HPDE6-E6E7 (cell line): ENCODE measurements around the gene PRICKLE3.
A peak's percentile ranks its signal among the peaks of the same experiment; 100 is the strongest.

Experiments used
- DNase-seq: peaks from one replicate; pipeline ENCODE4 v3.0.0; 2011; ENCODE audit warnings: missing footprints; ENCODE audit errors: extremely low spot score

The PRICKLE3 gene

GRCh38 chrX:49208399-49208798 lies 22.2 kb upstream of the PRICKLE3 start:
- DNase-seq = no peak

- DNase-seq = no peak
Observed at GRCh38 chrX:49206543-49206942, 20.4 kb upstream of the PRICKLE3 start.

- no peak for DNase-seq
Observed at GRCh38 chrX:49205443-49205842, 19.3 kb upstream of the PRICKLE3 start.

GRCh38 chrX:49204709-49205108 lies 18.5 kb upstream of the PRICKLE3 start:
- DNase-seq = no peak

DNA sequence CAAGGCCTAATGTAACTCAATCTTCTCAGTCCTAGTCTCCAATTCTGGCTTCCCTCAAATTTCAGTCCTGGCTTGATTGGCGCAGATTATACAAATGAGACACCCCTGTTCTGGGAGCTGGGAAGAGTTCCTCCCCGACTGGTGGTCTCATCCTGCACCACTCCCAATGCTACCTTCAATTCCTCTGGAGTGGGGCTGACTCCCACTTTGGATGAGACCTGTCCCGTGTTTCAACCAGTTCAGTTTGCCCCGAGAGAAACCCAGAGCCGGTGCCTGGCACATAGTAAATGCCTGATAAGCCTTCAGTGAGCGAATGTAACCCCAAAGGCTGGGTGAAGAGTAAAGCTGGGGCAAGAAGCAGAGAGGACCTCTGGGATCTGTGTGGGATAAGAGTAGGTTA lies 17.8 kb upstream of the PRICKLE3 start:
- no peak for DNase-seq

- DNase-seq = no peak
Observed at GRCh38 chrX:49203536-49203935, 17.4 kb upstream of the PRICKLE3 start.

GRCh38 chrX:49202022-49202421 lies 15.8 kb upstream of the PRICKLE3 start:
- no peak for DNase-seq

DNA sequence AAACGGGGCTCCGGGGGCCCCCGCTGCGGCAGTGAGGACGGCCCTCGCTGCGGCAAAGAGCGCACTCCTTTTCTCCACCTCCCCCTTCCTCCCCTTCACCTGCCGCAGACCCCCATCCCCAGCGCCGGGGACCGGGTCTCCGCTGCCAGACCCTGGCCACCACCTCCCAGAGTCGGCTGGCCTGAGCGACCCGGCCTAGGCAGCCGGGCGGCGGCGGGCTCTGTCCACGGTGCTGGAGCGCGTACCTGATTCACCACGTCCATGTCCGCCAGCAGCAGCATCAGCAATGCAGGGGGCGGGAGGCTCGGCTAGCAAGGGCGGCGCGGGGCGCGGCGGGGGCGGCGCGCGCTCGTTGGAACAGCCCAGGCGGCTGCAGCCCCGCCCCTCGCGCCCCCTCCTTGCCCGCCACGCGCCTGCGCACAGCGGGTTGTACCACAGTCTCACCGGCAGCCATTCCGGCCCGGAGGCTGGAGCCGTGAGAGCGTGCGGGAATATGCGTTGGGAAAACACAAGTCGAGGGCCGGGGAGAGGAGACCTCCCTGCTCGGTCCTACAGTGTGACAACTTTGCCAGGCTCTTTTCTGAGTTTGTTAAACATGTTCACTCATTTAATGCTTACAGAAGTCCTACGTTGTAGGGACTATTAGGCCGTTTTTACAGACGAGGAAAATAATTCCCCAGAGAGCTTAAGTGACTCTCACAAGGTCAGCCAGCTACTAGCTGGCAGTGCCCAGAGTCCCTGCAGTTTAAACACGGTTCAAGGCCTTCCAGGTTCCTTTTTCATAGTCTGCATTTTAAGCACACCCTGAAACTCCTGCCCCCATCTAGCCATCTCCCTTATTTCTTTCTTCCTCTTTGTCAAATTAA lies 14.0 kb upstream of the PRICKLE3 start, which contains the start of gene SYP:
Gene SYP, minus strand, starts transcription at position 288 of the 866 bp plus-strand sequence. Its CDS starts 7 bp downstream, at position 281.
- DNase-seq = peak; percentile 67

DNA sequence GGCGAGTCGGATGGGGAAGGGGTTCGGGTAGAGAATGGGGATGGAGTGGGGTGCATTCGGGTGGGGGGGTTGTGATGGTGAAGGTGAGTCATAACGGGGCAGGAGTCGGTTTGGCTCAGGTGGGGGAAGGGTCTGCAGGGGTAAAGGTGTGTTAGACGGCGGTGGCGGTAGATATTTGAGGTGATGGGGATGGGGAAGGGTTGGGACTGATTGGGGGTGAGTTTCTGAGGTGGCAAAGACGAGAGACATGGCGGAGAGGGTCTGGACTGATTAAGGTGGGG lies 13.1 kb upstream of the PRICKLE3 start:
- DNase-seq = no peak

DNA sequence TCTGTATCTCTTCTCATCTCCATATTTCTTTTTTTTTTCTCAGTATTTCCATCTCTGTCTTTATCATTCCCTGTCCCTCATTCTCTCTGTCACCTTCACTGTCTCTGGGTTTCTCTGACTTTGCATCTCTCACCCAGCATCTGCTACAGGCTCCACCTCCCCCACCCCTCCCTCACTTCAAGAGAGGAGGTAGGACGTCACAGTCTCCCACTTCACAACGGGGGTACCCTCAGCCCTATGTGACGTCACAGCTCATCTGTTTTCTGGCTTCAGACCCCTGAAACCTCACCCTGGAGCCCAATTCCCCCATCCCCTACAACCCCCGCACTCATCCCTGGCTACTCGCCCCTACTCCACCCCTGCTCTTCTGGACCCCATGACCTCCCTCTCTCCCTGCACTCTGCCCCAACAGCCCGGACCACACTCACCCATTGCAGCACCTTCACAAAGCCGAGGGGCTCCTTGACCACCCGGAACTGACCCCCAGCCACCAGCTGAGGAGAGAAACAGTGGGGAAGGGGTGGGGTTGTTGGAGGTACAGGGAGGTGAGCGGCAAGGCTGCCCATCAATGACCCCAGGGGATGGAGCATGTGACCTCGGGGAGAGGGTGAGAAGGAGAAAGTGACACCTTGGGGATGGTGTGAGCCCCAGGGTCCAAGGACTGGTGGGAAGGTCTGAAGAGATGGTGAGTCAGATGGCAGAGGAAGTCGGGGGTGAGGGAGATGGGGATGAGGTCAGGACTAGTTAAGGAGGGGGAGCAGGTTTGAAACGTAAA lies 12.6 kb upstream of the PRICKLE3 start:
- DNase-seq = no peak

GRCh38 chrX:49197543-49198087 lies 11.4 kb upstream of the PRICKLE3 start:
- no peak for DNase-seq

DNA sequence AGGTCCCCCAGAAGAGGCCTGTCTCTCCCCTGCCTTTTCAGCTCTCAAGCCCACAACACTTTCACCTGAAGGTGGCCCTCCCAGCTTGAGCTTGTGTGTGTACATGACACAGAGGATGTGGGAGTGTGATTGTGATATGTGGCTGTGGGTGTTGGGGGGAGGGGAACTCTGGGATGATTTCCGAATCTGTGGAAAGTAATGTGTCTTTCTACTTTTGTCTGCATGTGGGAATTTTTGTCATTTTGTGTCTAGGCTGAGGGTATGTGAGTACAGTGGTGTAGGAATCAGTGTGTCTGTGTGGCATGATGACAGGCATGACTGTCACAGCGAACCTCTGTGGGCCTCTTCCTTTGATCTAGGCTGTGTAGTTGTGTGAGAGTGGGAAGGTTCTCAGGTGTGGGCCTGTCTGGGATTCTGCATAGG lies 7.4 kb upstream of the PRICKLE3 start:
- no peak for DNase-seq

- no peak for DNase-seq
Observed at GRCh38 chrX:49192722-49193328, 6.7 kb upstream of the PRICKLE3 start.

DNA sequence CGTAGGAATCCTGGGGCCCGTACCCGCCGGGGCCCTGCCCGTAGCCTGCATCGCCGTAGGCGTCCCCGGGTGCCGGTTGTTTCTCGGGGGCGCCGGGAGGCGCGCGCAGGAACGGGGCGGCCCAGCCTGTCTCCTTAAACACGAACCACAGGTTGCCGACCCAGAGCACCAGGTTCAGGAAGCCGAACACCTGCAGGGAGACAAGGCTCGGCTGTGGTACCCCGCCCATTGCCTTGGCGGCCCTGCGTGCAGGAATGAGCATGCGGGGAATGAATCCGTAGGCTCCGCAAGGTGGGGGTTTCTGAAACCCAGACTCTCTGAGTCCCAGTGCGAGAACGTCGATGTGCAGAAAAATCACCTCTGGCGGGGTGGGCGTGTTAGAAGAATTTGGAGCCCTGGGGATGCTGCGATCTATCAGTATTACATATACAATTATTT lies 5.4 kb upstream of the PRICKLE3 start:
- no peak for DNase-seq

DNA sequence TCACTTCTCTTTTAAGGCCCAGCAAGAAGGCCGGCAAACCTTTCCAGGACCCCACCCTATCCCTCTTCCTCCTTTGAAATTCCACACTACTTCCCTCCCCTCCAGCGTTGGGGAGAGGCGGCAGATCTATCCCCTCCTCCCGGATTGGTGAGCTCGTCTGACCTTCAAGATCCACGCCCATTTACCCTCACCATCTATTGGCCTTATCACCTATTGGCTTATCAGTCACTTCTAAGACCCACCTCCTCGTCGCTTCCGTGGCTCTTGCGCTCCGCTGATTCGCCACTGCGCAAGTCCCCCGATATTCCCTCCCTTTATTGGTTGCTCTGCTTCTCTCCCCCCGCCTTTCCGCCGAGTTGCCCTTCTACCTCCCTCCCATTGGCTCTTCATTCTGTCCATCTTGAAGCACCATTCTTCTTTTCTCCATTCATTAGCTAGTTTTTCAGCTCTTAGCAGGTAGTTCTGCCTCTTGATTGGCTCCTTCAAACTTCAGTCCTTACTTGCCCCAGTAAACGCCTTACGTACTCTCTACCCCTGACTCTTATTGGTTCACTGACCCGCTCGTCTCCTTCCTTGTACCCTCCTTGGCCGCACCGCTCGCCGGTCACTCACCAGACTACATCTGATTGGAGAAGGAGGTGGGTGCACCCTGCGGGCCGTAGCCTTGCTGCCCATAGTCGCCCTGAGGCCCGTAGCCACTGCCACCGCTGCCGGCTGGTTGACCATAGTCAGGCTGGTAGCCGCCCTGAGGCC lies 4.8 kb upstream of the PRICKLE3 start:
- peak; percentile 71 for DNase-seq

GRCh38 chrX:49189606-49190005 lies 3.4 kb upstream of the PRICKLE3 start:
- no peak for DNase-seq

DNA sequence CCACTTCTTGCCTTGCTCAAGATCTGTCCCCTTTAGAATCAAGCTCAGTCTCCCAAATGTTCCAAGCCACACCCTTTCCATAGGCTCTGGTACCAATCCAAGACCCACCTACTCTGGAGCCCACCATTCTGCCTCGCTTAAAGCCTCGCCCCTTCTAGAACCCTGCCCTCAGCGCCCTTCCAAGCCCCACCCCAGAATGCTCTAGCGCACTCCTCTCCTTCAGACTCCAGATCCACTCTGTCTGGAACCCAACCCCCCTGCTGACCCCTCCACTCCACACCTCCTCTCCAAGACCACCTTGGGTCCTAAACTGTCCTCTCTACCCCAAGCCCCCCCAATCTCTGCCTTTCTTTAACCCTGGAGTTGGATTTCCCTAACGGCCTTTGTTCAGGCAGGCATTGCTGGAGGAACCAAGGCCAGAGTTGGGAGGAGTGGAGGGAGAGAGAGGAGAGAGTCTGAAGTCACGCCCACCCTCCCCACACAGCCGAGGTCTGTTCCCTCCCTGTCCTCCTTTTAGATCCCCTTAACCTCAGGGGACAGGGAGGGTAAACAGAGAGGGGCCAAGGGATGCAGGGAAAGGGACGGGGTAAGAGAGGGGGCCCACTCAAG lies 2.4 kb upstream of the PRICKLE3 start:
- no peak for DNase-seq

GRCh38 chrX:49187526-49187925 lies 1.4 kb upstream of the PRICKLE3 start:
- no peak for DNase-seq

DNA sequence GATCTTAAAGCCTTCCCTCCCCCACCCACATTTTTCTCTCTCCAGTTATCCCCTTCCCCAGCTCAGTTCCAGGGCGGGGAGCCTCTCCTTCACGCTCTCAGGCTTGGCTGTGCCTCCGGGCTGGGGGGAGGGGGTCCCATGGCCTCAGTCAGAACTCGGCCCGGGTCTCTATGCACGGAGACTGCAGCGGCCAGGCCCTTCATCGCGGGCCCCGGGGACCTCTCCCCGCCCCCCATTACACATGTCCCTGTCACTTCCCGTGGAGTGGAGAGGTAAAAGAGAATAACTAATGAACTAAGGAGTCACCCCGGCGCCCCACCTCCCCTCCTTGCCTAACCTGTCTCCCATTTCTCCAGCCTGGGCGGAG lies 838 bp upstream of the PRICKLE3 start:
- no peak for DNase-seq

DNA sequence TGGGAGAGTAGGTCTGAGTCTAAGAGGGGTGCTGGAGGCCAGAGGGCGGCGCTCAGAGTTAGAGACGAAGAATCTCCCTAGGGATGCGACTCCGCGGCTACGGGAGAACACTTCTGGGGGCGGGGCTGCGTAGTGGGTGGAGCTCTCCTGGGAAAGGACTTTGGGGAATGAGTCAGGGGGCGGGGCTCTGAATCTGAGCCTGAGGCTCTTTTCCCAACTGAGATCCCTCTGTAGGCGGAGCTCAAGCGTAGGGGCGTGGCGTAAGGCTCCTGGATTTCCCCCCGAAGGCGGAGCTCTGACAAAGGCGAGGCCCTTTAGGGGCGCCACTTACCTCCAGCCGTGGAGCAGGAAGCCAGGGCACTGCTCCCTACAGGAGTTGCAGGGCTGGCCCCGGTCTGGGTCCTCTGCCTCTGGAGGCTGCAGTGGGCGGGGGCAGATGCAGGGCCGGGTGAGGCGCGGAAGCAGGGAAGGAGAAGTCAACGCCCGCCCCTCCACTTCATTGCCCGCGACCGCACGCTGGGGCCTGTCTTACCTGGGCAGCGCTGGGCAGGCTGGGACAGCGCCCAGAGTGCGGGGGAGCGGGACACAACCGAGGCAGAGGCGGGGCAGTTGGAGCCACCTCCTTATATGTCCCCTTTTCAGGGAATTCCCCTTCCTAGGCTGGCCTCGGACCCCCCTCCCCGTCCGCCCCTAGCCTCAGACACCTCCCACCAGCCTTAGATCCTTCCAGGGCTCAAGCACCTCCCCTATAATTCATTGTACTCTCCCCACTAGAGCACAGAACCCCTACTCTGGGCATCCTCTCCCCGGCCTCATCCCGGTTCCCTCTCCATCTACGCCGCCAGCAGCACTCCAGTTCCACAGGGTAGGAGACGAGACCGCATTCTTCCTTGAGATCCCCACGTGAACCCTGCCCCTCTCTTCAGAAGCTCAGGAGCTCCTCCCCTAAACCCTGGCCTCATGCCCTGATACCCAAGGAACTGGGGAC lies 1.6 kb downstream of the PRICKLE3 start:
- peak; percentile 63 for DNase-seq
